ENCODE measurements around the gene SPEM1.

Gene SPEM1

GRCh38 chr17:7440113-7440833 lies 20.1 kb downstream of the SPEM1 start:
- DNase-seq (ENCODE audit: low read depth): no peak

- DNase-seq (ENCODE audit: low read depth): no peak
Measured at GRCh38 chr17:7440834-7441195, 20.7 kb downstream of the SPEM1 start.

- DNase-seq (ENCODE audit: low read depth): no peak
Measured at GRCh38 chr17:7441266-7441665, 21.1 kb downstream of the SPEM1 start.

DNA sequence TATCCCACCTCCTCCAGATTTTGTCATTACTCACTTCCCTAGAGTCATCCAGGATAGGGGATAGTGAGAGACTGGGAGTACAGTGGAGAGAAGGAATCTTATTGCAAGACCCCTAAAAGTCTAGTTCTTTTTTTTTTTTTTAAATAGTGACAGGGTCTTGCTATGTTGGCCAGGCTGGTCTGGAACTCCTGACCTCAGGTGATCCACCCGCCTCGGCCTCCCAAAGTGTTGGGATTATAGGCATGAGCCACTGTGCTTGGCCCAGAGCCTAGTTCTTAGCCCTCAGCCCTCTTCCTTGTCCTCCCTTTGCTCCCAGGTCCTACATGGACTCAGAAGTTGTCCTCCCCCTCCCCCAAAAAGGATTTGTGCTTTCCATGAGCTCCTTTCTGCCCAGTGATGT lies 22.0 kb downstream of the SPEM1 start:
- DNase-seq (ENCODE audit: low read depth): no peak

DNA sequence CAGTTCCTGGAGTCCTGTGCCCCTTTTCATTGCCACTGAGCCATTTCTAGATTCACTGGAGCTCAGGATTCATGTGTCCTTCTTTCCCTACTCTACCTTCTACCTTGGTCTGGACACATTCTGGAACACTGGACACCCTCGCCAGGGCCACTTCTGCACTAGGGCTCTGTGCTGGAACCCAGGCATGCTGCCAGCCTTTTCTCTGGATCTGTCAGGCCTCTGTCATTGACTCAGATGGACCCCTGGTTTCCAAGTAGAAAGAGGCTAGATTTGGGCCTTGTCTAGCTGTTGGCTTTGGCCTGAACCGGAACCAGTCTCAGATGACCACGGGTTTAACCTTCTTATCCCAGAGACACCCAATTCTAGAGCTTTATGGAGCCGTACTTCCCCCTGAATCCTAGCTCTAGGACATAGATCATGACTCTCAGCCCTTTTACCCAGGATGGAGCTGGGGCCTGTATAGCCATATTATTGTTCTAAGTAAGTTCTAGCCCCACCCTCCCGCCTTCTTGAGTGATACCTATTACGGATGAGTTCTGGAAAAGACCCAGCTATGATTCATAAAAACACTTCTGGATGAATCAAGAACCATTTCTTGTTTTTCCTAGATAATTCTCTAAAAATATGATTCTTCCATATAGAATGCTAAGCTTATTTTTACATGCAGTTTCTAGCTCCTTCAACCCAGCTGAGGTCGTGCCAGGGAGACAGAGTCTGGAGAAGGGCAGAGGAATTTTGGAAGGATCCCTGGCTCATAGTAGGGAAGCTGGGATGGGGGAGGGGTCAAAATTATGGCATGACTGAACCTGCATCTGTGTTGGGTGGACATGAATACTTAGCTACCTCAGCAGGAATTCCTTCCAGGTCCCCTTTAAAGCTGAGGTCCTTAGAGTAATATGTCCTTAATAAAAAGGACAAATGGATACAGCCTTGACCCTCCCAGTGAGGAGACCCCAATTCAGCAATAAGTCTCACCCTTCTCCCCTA lies 23.7 kb downstream of the SPEM1 start:
- no peak for DNase-seq (ENCODE audit: low read depth)

DNA sequence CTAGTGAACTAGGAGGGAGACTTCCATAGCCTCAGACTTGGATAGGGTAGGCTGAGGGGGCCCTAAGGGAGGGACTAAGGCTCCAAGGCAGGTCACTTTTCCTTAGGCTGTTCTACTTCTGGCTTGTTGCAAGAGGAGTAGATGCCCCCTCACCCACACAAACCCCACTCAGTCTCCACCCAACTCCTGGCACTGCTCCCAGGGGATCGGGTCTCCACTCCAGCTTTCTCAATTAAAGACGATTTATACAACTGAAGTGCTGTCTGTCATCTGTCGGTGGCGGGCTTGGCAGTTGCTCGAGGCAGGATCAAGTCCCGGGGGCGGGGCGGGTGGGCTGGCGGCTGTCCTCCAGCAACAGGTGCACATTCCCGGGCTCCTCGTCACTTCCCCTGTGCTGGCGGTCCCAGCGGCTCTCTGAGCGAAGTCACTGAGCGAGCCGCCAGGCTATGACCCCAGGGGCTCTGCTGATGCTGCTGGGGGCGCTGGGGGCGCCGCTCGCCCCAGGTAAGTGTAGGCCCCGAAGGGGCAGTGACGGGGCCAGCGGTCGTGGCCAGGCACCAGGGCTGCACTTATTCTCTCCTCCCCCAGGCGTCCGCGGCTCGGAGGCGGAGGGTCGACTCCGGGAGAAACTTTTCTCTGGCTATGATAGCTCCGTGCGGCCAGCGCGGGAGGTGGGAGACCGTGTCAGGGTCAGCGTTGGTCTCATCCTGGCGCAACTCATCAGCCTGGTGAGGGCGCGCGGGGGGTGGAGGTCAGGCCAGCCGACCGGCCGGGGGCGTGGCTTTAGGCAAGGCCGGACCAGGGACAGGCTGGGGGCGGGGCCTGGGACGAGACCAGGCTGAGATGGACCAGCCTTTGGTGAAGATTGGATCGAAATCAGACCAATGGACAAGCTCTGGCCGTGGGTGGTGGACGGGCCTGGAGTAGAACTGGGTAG lies 24.8 kb downstream of the SPEM1 start, which contains the start of gene CHRNB1:
Gene CHRNB1, plus strand, starts transcription at position 380 of the 937 bp plus-strand sequence. Its CDS starts 67 bp downstream, at position 447.
- no peak for DNase-seq (ENCODE audit: low read depth)

- no peak for DNase-seq (ENCODE audit: low read depth)
Measured at GRCh38 chr17:7445619-7445968, 25.5 kb downstream of the SPEM1 start.

DNA sequence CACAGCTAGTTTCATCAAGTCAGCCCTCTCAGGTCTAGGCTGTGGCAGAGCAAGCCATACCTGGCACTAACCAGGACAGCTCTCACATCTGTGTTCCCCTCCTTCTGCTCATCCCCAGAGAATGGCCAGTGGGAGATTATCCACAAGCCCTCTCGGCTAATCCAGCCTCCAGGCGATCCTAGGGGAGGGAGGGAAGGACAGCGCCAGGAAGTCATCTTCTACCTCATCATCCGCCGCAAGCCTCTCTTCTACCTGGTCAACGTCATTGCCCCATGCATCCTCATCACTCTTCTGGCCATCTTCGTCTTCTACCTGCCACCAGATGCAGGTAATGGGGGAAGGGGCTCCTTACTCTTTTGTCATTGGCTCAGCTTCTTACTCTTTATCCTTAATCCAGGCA lies 28.3 kb downstream of the SPEM1 start:
- no peak for DNase-seq (ENCODE audit: low read depth)

DNA sequence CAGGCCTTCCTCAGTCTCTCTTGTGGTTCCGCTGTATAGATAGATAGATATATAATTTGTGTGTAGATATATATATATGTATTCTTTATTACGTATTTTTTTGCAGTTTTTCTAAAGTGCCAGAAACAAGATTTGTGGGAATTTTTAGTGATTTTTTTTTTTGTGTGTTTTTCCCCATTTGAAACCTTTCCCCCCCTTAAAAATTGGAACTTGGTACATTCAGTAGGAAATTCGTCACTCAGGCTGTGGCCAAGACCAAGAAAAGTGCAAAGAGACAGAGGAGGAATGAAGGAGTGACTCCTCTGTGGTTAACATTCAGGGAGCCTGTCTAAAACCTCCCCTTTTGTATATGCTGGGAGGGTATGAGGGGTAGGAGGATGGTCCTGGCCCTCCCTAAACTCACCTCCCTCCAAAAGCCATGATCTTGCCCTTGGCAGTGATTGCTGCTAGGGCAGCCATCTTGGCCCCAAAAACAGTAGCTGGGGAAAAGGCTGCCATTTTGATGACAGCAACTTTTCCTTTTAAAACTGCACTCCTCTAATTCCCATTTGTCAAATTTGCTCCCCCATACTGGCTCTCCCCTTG lies 39.9 kb downstream of the SPEM1 start:
- no peak for DNase-seq (ENCODE audit: low read depth)

DNA sequence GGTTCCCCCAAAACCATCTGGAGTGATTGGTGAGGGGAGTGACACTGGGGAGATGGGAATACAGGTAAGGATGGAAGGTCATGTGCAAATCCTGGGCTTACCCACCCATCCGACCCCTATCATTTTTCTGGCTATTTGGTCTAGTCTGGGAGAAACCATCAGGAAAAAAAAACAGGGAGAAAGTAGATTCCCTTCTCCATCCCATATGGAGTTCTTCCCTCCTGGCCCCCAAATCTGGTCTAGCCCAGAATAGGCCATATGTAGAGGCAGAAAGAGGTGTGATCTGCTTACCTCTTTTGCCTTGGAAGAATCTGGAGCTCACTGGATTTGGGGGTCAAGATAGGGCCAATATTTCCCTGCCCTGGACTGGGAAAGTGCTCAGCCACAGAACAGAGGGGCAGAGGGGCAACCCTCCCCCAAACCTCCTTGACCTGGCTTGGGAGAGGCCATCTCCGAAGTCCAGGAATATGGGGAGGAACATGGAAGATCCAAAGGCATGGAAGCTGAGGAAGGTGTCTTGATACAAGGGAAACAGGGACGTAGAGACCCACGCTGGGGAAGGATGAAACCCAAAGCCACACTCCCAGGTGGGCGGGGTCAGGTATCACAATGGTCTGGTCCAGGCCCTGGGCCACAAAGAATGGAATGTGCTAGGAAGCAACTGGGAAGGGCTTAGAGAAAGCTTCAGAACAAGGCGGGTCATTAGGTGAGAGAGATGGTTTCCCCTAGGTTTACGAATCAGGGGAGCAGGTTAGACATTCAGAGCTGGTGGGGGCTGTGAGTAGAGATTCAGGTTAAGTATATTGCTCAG lies 40.9 kb downstream of the SPEM1 start:
- DNase-seq (ENCODE audit: low read depth): no peak

DNA sequence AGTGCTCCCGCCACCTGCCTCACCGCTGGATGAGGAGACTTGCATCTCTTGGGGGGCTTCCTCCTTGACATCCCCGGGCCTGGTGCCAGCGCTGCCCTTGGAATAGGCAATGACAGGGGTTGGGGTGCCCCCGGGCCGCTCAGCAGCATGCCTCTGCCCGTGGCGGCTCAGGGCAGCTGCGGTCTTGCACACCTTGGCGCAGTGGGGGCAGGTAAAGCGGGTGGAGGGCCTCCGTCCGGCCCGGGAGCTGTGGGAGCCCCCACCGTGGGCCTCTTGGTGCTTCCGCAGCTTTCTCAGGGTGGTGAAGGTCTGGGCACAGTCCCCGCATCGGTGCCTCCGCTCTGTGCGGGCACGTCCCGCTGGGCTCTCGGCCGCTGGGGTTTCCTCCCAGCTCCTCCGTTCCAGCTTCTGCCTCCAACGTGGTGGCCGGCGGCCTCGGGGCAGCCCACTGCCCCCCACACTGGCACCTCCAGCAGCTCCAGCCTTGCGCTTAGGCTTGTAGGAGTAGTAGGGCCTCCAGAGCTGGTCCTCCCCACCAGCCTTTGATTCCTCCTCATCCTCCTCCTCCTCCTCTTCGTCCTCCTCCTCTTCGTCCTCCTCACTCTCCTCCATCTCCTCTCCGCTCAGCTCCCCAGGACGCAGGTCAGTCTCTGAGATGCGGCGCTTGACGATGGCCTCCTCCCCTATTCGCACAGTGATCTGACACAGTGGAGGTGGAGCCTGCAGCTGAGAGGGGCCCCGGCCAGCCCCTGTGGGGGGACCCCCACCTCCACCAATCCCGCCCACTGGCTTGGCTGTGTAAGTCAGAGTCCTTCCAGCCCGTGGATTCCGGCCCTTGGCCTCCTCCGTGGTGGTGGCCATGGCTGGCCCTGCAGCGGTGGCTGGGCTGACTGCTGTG lies 42.6 kb downstream of the SPEM1 start:
- DNase-seq (ENCODE audit: low read depth): no peak

- DNase-seq (ENCODE audit: low read depth): no peak
Measured at GRCh38 chr17:7463372-7463846, 43.3 kb downstream of the SPEM1 start.

GRCh38 chr17:7464081-7464480 lies 44.0 kb downstream of the SPEM1 start:
- DNase-seq (ENCODE audit: low read depth): no peak

DNA sequence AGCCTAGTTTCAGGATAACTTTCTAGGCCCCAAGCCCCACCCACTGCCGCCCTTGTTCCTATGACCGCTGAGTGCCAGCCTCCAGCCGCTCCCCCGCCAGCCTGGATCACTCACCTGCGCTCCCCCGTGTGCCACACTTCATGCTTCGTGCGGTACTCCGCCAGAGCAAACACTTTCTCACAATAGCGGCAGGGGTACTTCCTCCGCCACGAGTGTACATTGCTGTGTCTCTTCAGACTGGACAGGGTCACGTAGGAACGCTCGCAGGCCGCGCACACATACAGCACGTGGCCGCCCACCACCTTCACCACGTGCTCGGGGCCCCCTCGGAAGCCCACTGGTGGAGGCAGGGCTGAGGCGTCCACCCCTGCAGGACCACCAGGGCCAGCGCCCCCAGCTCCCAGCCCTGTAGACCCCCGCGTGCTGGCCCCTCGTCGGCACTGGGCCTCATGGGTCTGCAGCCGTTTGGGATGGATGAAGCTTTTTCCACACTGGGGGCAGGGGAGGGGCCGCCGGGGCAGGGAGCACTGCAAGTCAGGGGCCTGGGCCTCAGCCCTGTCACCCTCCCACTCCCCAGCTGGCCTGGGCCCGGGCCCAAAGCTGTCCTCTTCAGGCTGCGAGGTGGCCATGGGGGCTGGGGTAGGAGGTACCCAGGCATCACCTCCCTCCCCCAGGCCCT lies 45.6 kb downstream of the SPEM1 start:
- no peak for DNase-seq (ENCODE audit: low read depth)

GRCh38 chr17:7466318-7466638 lies 46.2 kb downstream of the SPEM1 start:
- DNase-seq (ENCODE audit: low read depth): no peak

DNA sequence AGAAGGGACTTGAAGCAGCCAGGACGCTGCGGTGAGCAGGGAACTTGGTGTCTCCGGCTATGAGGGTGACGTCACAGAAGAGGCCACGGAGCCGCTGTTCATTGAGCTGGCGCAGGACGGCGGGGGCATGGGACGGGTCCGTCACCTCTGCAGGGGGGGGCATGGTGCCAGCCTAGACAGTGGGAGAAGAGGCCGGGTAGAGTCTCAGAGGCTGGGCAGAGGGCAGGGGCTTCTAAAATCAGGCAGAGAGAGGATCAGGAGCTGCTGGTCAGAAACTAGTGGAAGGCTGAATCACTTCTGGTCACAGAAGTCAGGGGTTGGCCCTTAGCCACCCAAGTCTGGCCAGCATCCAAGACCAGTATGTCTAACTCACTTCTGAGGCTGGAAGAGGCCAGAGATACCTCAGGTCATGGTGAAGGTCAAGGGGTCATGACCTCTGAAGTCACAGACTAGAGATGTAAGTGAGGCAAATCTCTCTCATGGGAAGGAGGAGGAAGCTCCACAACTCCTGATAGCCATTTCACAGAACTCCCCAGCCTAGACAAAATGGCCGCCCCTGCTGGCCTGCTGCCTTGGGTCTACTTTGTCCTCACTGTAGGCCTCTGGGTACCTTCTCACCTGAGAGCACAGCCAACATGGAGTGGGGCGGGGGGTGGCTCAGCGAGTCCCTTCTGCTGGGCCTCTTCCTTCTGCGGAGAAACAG lies 46.7 kb downstream of the SPEM1 start:
- no peak for DNase-seq (ENCODE audit: low read depth)

DNA sequence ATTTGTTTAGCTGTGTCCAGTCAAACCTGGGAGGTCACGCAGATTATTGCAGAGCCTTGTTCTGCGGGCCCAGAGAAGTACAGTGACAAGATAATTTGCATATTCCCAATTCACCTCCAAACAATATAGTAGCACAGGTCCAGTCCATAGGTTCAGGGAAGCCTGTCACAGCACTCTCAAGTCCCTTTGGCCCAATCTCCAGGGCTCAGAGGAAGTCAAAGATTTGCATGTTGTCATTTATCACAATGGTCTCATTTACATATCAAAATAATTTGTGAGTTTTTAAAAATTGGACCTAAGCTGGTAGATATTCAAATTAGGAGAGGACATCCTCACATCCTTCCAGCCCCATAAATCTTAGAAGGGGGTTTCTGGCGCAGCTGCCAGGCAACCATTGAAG lies 47.4 kb downstream of the SPEM1 start:
- no peak for DNase-seq (ENCODE audit: low read depth)

DNA sequence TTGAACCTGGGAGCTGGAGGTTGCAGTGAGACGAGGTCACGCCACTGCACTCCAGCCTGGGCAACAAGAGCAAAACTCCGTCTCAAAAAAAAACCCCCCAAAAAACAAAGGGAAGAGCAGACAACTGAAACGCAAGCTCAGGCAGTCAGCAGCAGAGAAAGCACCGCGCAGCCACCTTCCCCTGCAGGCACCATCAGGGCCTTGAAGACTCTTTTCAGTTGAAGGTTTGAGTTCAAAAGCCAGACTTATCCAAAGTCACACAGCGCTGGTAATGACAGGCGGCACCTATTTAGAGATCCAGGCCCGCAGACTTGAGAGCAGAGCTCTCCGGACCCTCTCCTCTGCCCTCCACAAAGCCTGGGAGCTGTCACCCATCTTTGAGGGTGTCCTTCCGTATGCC lies 48.2 kb downstream of the SPEM1 start:
- DNase-seq (ENCODE audit: low read depth): no peak

Data from stimulated activated CD8-positive, alpha-beta memory T cell treated with anti-CD3 and anti-CD28 coated beads, Interleukin-12 subunit alpha, Interleukin-12 subunit beta, amount 100 ng/mL, for 1 hour (primary cell).